SK-N-SH (cell line): ENCODE data around the gene RARG. TPM values are rescaled to one million over a fixed set of nuclear protein-coding genes. Genes with fewer than 3 reads are reported as not detected.

Experiments
- CTCF ChIA-PET: fragments of 300-600, 350-600 bp; formaldehyde crosslinking; extraction: SDS; loops from one replicate; lab custom pipeline; 2021; lab: Yijun Ruan, JAX
- POLR2A ChIA-PET: fragments of 350-600 bp; sonication (Branson Sonifier 250); formaldehyde crosslinking; extraction: SDS; loops from one replicate; lab custom pipeline; 2020; ENCODE audit warnings: antibody characterized with exemption, inconsistent platforms; lab: Yijun Ruan, JAX
- DNase-seq: peaks from one replicate; pipeline ENCODE4 v3.0.0; 2012
- H2AFZ ChIP-seq: fragments of 200-600 bp; sonication (generic); 2 replicates; pipeline ENCODE4 v1.8.1; 2016; ENCODE audit warnings: antibody characterized with exemption, mild to moderate bottlenecking, low read depth
- H3F3A ChIP-seq: fragments of 200-600 bp; sonication (generic); replicated peaks from 2 replicates; pipeline ENCODE3; 2016; ENCODE audit warnings: antibody characterized with exemption, mild to moderate bottlenecking; ENCODE audit not compliant: insufficient read depth
- H3K27ac ChIP-seq, 2 experiments: fragments of 200-500 bp in 1 of 2; fragments of 200-600 bp in 1 of 2; sonication (Bioruptor generic) in 1 of 2; sonication (generic), shearing (Covaris generic) in 1 of 2; 2 replicates each; pipeline versions ENCODE4 v1.5.1 to v1.6.1; 2014 to 2016; ENCODE audit warnings: low read depth in 2 of 2, inconsistent platforms in 1 of 2, low read length in 1 of 2, mild to moderate bottlenecking in 1 of 2, mixed read lengths in 1 of 2
- H3K27me3 ChIP-seq: fragments of 200-600 bp; sonication (generic), shearing (Covaris generic); 2 replicates; pipeline ENCODE4 v1.6.1; 2016; ENCODE audit warnings: mixed run types; ENCODE audit not compliant: insufficient read depth
- H3K36me3 ChIP-seq, 2 experiments: fragments of 200-500 bp in 1 of 2; fragments of 200-600 bp in 1 of 2; sonication (Bioruptor generic) in 1 of 2; sonication (generic) in 1 of 2; replicated peaks in 1 of 2; 2 replicates each; pipeline versions ENCODE3 to v1.5.1; 2014 to 2016; ENCODE audit warnings: low read length in 1 of 2, mild to moderate bottlenecking in 1 of 2; ENCODE audit not compliant: insufficient read depth in 2 of 2, control insufficient read depth in 1 of 2
- H3K4me1 ChIP-seq, 2 experiments: fragments of 200-500 bp in 1 of 2; fragments of 200-600 bp in 1 of 2; sonication (Bioruptor generic) in 1 of 2; sonication (generic), shearing (Covaris generic) in 1 of 2; 2 replicates each; pipeline versions ENCODE4 v1.5.1 to v1.6.1; 2014 to 2016; ENCODE audit warnings: low read depth in 1 of 2, low read length in 1 of 2, mixed run types in 1 of 2; ENCODE audit not compliant: insufficient read depth in 2 of 2, control insufficient read depth in 1 of 2
- H3K4me2 ChIP-seq: fragments of 200-600 bp; sonication (generic), shearing (Covaris generic); 2 replicates; pipeline ENCODE4 v1.6.1; 2017; ENCODE audit warnings: mixed run types
- H3K4me3 ChIP-seq, 2 experiments: fragments of 200-500 bp in 1 of 2; fragments of 200-600 bp in 1 of 2; sonication (Bioruptor generic) in 1 of 2; sonication (generic), shearing (Covaris generic) in 1 of 2; 2 replicates each; pipeline versions ENCODE4 v1.5.1 to v1.8.1; 2014 to 2016; ENCODE audit warnings: low read depth in 2 of 2, inconsistent platforms in 1 of 2, low read length in 1 of 2, mild to moderate bottlenecking in 1 of 2, mixed read lengths in 1 of 2, moderate library complexity in 1 of 2
- H3K79me2 ChIP-seq: fragments of 200-600 bp; sonication (generic); 2 replicates; pipeline ENCODE4 v1.8.1; 2017; ENCODE audit warnings: mild to moderate bottlenecking; ENCODE audit not compliant: insufficient read depth
- H3K9ac ChIP-seq: fragments of 200-600 bp; sonication (generic); 2 replicates; pipeline ENCODE4 v1.6.1; 2017; ENCODE audit warnings: mixed run types
- H3K9me2 ChIP-seq: fragments of 200-600 bp; sonication (generic); 2 replicates; pipeline ENCODE4 v1.6.1; 2017; ENCODE audit warnings: mixed run types
- H3K9me3 ChIP-seq: fragments of 200-600 bp; sonication (generic); 2 replicates; pipeline ENCODE4 v1.6.1; 2017; ENCODE audit warnings: mixed run types, mild to moderate bottlenecking, moderate library complexity
- H4K20me1 ChIP-seq: fragments of 200-600 bp; sonication (generic); 2 replicates; pipeline ENCODE4 v1.6.1; 2017; ENCODE audit warnings: mild to moderate bottlenecking, mixed run types; ENCODE audit not compliant: insufficient read depth
- CHD2 ChIP-seq: fragments of 150-350 bp; IDR thresholded peaks from 2 replicates; pipeline ENCODE4 v1.6.1; 2018; ENCODE audit warnings: low read length; ENCODE audit not compliant: partially characterized antibody
- ELF1 ChIP-seq: IDR thresholded peaks from 2 replicates; pipeline ENCODE4 v1.4.0; 2012
- EP300 ChIP-seq, 2 experiments: IDR thresholded peaks; 2 replicates each; pipeline versions ENCODE4 v1.4.0 to v1.6.1; 2012; ENCODE audit warnings: borderline replicate concordance in 1 of 2, low read depth in 1 of 2, low read length in 1 of 2
- FOSL2 ChIP-seq: IDR thresholded peaks from 2 replicates; pipeline ENCODE4 v1.4.0; 2012; ENCODE audit warnings: low read depth, mild to moderate bottlenecking, moderate library complexity, borderline replicate concordance
- FOXJ3 ChIP-seq: sonication (generic); formaldehyde crosslinking; IDR thresholded peaks from 2 replicates; pipeline ENCODE4 v1.5.1; 2020; ENCODE audit warnings: mild to moderate bottlenecking, missing genetic modification reagents
- GATA2 ChIP-seq: sonication (generic); formaldehyde crosslinking; IDR thresholded peaks from 2 replicates; pipeline ENCODE4 v1.5.0; 2020; ENCODE audit warnings: mild to moderate bottlenecking, missing genetic modification reagents
- MXI1 ChIP-seq: IDR thresholded peaks from 2 replicates; pipeline ENCODE4 v1.6.1; 2012; ENCODE audit warnings: mild to moderate bottlenecking, low read depth, low read length, improper control_type of control experiment
- NFIC ChIP-seq: IDR thresholded peaks from 2 replicates; pipeline ENCODE4 v1.4.0; 2012; ENCODE audit warnings: borderline replicate concordance
- NRF1 ChIP-seq: IDR thresholded peaks from 2 replicates; pipeline ENCODE4 v1.6.1; 2012; ENCODE audit warnings: low read depth, mild to moderate bottlenecking, low read length
- POLR2AphosphoS5 ChIP-seq: IDR thresholded peaks from 2 replicates; pipeline ENCODE4 v1.6.1; 2012; ENCODE audit warnings: low read depth, low read length
- SIN3A ChIP-seq: IDR thresholded peaks from 2 replicates; pipeline ENCODE4 v1.6.1; 2012; ENCODE audit warnings: low read depth, mild to moderate bottlenecking, low read length, moderate library complexity, borderline replicate concordance
- TEAD4 ChIP-seq: IDR thresholded peaks from 2 replicates; pipeline ENCODE4 v1.4.0; 2012; ENCODE audit warnings: mild to moderate bottlenecking, borderline replicate concordance; ENCODE audit not compliant: insufficient read depth
- WGBS: methylation state at CpG from one replicate; pipeline ENCODE4 v1.1.6; 2017; ENCODE audit warnings: low lambda C conversion rate; 5-methylcytosine and 5-hydroxymethylcytosine counted together
- polyA plus RNA-seq, 3 experiments: library from polyadenylated mRNA; depleted of rRNA; stranded (reverse); fragments of >200 nt; gene quantifications; 2 replicates each; pipeline ENCODE4 v1.2.3, GENCODE V29; 2012
- TF ChIP-seq, protein P1 (sequence below): IDR thresholded peaks from 2 replicates; pipeline ENCODE4 v1.4.0; 2012; ENCODE audit warnings: low read depth
- TF ChIP-seq, protein P2 (sequence below): fragments of 150-350 bp; IDR thresholded peaks from 2 replicates; pipeline ENCODE4 v1.6.1; 2016; ENCODE audit warnings: mild to moderate bottlenecking, low read depth, low read length

RARG gene
- polyA plus RNA-seq, 1 of the 3 experiments (the other 2 are of a cell fraction), result 36.6 TPM

DNA sequence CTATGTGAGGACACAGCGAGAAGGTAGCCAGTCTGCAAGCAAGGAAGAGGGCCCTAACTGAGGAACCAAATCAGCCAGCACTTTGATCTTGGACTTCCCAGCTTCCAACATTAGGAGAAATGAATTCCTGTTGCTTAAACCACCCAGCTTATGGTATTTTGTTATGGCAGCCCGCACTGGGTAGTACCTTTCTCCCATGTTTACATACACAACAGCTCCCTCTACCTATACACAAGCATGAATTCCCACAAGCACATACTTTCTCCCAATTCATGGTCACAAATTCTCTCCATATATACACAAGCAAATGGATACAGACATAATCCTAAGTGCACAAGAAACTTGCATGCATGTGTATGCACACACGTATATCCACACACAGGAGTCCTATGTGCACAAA lies 32.3 kb downstream of the RARG start:
- Histone ChIP-seq H3K4me2 (no peak overlapping the region), H3K79me2 (no peaks in the 10 kb centered on the region), H2AFZ (no peak overlapping the region), H3K4me3 (no peak overlapping the region), H3K9me2 (no peaks in the 10 kb centered on the region), H3K27me3 (no peaks in the 10 kb centered on the region), H3K27ac (no peak overlapping the region), H3K36me3 (no peaks in the 10 kb centered on the region), H3K4me1 (no peaks in the 10 kb centered on the region), H4K20me1 (no peaks in the 10 kb centered on the region), H3F3A (peaks cover 2% of the 10 kb centered on the region), H3K9ac (no peak overlapping the region), H3K9me3 (no peaks in the 10 kb centered on the region)
- ChIA-PET POLR2A (no interaction called here), CTCF (interaction anchor here (0.6 to 9.5 kb wide), 9 partner anchors 10 to 135 kb away, joined by 3 to 181 read pairs (median 8); partner anchors contain the start of genes AAAS, ESPL1 and ITGB7)
- WGBS, result 85% methylated on average over 3 of the region's 3 CpGs
- no peak for TF ChIP-seq SIN3A
- no peak for TF ChIP-seq NRF1
- DNase-seq, result no peak

GRCh38 chr12:53198486-53199110 lies 33.4 kb downstream of the RARG start:
- no peaks in the 10 kb centered on the region for H3K9me3 ChIP-seq
- H2AFZ ChIP-seq, result no peak overlapping the region
- TF ChIP-seq ELF1, result no peak
- TF ChIP-seq, protein P1, sequence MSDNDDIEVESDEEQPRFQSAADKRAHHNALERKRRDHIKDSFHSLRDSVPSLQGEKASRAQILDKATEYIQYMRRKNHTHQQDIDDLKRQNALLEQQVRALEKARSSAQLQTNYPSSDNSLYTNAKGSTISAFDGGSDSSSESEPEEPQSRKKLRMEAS, result no peak
- TF ChIP-seq POLR2AphosphoS5, result no peak
- TF ChIP-seq EP300 (IDR thresholded peaks at IDR 0.05; ENCODE audit: borderline replicate concordance in 1 of 2, low read depth in 1 of 2, low read length in 1 of 2), result no peak
- TF ChIP-seq TEAD4, result no peak
- TF ChIP-seq FOSL2, result no peak
- TF ChIP-seq NRF1, result no peak
- TF ChIP-seq NFIC, result no peak
- H3F3A ChIP-seq, result peaks cover 2% of the 10 kb centered on the region
- H3K9me2 ChIP-seq, result no peaks in the 10 kb centered on the region
- H3K27me3 ChIP-seq, result no peaks in the 10 kb centered on the region
- ChIA-PET POLR2A (no interaction called here), CTCF (interaction anchor here (0.6 to 9.5 kb wide), 20 partner anchors 9 to 929 kb away, joined by 3 to 181 read pairs (median 6); partner anchors contain the start of genes CSAD, ESPL1, ITGB7 and PFDN5)
- H3K79me2 ChIP-seq, result no peaks in the 10 kb centered on the region
- H3K27ac ChIP-seq, result no peak overlapping the region
- DNase-seq, result no peak
- no peak overlapping the region for H3K9ac ChIP-seq
- no peaks in the 10 kb centered on the region; a peak in 1 of 4 replicates for H3K4me1 ChIP-seq
- no peaks in the 10 kb centered on the region for H4K20me1 ChIP-seq
- no peak overlapping the region for H3K4me3 ChIP-seq
- H3K4me2 ChIP-seq, result no peak overlapping the region
- 88% methylated on average over 5 of the region's 5 CpGs for WGBS
- H3K36me3 ChIP-seq, result no peaks in the 10 kb centered on the region

DNA sequence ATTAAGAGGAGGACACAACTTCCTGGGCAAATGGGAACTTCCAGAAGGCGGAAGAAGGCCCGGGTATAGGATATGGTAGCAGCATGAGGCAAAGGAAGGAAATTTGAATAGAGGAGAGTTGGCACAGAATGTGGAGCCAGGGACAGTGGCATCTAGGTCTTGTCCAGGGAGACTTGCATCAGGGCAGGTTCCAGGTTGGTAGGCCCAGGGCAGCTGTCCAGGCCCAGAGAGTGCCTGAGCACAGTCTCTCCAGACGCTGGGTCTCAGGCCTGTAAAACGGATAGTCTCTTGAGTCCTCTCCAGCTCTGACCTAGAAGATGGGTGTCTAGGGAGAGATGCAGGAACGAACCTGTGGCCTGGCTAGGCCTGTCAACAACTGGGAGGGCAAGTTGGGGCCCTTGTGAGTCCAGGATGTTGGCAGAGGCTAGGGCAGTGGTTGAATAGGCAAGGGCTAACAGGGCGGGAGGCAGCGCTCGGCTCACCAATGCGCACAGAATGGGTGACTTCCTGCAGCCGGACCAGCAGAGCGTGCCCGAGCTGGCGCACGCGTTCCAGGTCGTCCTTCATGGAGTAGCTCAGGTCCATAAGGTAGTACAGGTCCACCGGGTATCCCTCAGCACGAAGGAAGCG lies 34.9 kb downstream of the RARG start:
- Histone ChIP-seq H2AFZ (no peak overlapping the region), H3K9me2 (no peaks in the 10 kb centered on the region), H3F3A (peaks cover 2% of the 10 kb centered on the region)
- no peak for DNase-seq
- TF ChIP-seq NFIC (no peak), FOXJ3 (CRISPR knock-in tag) (no peak), EP300 (IDR thresholded peaks at IDR 0.05; ENCODE audit: borderline replicate concordance in 1 of 2, low read depth in 1 of 2, low read length in 1 of 2) (no peak), FOSL2 (no peak), GATA2 (CRISPR knock-in tag) (no peak), CHD2 (no peak), MXI1 (no peak)
- TF ChIP-seq, protein P2, sequence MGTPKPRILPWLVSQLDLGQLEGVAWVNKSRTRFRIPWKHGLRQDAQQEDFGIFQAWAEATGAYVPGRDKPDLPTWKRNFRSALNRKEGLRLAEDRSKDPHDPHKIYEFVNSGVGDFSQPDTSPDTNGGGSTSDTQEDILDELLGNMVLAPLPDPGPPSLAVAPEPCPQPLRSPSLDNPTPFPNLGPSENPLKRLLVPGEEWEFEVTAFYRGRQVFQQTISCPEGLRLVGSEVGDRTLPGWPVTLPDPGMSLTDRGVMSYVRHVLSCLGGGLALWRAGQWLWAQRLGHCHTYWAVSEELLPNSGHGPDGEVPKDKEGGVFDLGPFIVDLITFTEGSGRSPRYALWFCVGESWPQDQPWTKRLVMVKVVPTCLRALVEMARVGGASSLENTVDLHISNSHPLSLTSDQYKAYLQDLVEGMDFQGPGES, result no peak
- TF ChIP-seq, all 33 proteins: peak for 0
- no peaks in the 10 kb centered on the region for H3K9me3 ChIP-seq
- no peak overlapping the region for H3K4me3 ChIP-seq
- no peaks in the 10 kb centered on the region; a peak in 1 of 4 replicates for H3K4me1 ChIP-seq
- H3K27ac ChIP-seq, result no peak overlapping the region
- ChIA-PET POLR2A (interaction anchor here (0.9 to 1.0 kb wide), 2 partner anchors 13 to 38 kb away, joined by 3 to 4 read pairs; no protein-coding TSS in a partner anchor), CTCF (interaction anchor here (0.7 to 9.5 kb wide), 39 partner anchors 8 to 166 kb away, joined by 3 to 181 read pairs (median 5); partner anchors contain the start of genes AAAS, CSAD, ESPL1 and ITGB7)
- no peaks in the 10 kb centered on the region for H3K79me2 ChIP-seq
- H3K9ac ChIP-seq, result no peak overlapping the region
- H3K4me2 ChIP-seq, result no peak overlapping the region
- no peaks in the 10 kb centered on the region for H4K20me1 ChIP-seq
- H3K36me3 ChIP-seq, result no peaks in the 10 kb centered on the region
- 92% methylated on average over 9 of the region's 19 CpGs for WGBS
- H3K27me3 ChIP-seq, result no peaks in the 10 kb centered on the region
